GM12892 (cell line): ENCODE results near the gene PLAGL2.

ENCODE experiments used
- DNase-seq: peaks from one replicate; pipeline ENCODE4 v3.0.0; 2011; ENCODE audit not compliant: insufficient read length
- FAIRE-seq: peaks from 2 replicates; lab custom pipeline; 2011; peaks lifted over from hg19 to GRCh38; lab: Jason Lieb, UNC
- POLR2A ChIP-seq: IDR thresholded peaks from 2 replicates; pipeline ENCODE4 v1.6.1; 2011; ENCODE audit warnings: low read depth, low read length, control low read depth
- POLR2AphosphoS5 ChIP-seq: IDR thresholded peaks from 2 replicates; pipeline ENCODE4 v1.6.1; 2011; ENCODE audit warnings: low read depth, low read length, control low read depth
- TAF1 ChIP-seq: IDR thresholded peaks from 2 replicates; pipeline ENCODE4 v1.6.1; 2011; ENCODE audit warnings: low read depth, mild to moderate bottlenecking, control low read depth, low read length, borderline replicate concordance

PLAGL2 gene

DNA sequence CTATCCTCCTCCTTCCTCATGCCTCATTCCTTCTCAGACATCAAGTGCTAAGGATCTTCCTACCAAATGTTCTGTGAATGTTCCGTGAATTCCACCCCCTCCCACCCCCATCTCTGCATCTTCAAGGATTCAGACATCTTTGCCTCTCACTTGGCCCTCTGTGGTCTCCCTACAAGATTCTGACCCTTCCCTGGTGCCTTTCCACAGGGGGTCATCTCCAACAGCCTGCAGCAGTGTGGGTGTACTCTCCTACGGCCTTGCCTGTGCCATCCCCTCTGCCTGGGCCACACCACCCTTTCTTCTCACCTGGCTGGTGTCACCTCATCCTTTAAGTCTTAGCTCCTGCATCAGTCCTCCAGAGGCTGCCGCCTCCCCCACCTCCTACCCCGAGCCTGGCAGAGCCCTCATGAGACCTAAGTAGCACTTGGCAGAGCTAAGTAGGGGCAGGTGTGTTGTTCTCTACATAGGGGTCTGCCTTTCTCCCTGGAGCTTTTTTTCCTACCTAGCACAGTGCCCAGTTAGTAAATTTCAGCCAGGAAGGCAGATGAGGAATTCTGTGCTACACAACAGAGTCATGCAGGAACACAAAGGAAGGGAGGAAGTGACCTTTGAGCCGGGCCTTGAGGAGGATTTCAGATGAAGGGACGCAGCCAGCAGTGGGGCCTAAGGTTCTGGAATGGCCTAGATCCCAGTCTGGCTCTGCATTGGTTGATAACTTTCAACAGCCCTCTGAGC, 55.0 kb downstream of the PLAGL2 start:
- DNase-seq (no peak), FAIRE-seq (no peak)
- TF ChIP-seq POLR2A: no peak
- TF ChIP-seq POLR2AphosphoS5: no peak
- TF ChIP-seq TAF1: no peak

DNA sequence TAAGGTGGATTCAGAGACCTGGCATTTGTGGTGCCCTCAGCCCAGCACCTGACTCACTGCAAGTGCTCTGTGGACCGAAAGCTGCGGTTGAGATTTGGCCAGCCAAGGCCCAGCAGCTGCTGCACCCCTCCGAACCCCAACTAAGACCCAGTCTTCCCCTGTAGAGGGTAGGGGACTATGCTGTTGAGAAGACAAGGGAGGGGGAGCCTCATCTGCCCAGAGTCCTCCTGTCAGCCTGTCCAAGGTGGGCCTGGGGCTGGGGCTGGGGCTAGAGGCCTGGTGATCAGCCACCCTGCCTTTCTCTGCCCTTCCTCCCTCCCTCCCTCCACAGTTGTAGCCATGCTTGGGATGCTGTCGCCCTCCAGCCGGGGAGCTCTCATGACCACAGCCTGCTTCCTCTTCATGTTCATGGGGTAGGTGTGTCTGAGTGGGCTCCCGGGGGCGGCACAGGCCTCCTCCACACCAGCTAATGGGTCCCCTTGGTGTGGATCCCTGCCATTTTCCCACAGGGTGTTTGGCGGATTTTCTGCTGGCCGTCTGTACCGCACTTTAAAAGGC, 57.2 kb downstream of the PLAGL2 start:
- TF ChIP-seq POLR2AphosphoS5 (no peak), POLR2A (no peak), TAF1 (no peak)
- FAIRE-seq (no peak), DNase-seq (no peak)

DNA sequence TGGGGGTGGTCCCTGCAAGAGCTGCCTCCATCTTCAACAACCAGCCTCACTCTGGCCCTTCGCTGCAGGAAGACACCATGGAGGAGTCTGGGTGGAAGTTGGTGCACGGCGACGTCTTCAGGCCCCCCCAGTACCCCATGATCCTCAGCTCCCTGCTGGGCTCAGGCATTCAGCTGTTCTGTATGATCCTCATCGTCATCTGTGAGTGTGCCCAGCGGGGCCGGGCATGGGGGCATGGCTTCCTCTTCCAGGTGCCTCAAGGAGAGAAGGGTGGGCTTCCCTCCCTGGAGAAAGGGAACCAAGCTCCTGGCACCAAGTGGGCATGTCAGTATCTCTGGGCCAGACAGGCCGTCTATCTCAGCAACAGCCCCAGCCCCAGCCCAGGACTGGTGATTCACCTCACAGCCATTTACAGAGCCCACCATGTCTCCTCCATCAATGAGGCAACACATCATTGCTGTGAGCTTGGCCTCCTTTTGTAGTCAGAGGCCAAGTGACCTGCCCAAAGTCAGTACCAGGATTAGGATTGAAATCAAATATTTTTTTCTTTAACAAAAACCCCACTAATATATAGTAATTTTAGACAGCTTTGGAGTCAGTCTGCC, 57.9 kb downstream of the PLAGL2 start:
- no peak for DNase-seq
- no peak for TF ChIP-seq TAF1
- TF ChIP-seq POLR2AphosphoS5: no peak
- no peak for TF ChIP-seq POLR2A
- no peak for FAIRE-seq

DNA sequence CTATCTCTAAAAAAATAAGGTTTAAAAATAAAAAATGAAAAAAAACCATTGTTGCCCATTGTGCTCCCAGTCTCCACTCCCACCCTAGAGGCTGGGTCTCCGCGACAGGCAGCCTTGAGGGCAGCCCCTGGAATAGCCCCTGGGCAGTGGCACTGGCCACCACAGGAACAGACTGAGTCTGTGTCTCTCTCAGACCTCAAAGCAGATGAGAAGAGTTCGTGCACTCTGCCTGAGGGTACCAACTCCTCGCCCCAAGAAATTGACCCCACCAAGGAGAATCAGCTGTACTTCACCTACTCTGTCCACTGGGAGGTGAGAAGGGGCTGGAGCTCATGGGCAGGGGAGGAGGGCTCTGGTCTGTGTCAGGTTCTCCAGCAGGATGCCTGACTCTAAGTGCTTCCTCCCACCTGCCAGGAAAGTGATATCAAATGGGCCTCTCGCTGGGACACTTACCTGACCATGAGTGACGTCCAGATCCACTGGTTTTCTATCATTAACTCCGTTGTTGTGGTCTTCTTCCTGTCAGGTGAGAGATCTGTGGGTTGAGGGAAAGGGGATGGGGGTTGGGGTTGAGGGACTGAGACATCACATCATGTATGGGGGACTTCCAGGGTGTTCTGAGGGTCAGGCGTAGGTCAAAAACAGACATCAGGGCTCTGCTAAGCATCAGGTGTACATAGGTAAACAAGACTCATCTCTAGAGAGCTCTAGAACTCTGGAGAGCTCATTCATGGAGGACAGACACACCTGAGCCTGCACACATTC, 62.5 kb downstream of the PLAGL2 start:
- TF ChIP-seq POLR2AphosphoS5: no peak
- TF ChIP-seq TAF1: no peak
- no peak for TF ChIP-seq POLR2A
- DNase-seq (no peak), FAIRE-seq (no peak)

DNA sequence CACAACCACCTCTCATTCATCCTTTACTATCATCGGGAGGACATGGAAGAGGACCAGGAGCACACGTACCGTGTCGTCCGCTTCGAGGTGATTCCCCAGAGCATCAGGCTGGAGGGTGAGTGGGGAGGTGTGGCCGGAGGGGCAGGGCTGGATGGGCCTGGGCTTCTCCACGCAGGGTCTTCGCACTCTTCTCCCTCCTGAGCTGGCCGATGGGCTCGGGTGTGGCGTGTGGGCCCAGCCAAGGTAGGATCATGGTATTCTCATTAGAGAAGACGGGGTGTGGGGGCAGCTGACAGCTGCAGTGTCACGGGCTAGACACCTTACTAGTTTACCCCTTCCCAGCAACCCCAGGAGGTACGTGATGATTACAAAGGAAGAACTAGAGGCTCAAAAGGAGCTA, 64.6 kb downstream of the PLAGL2 start:
- no peak for DNase-seq
- FAIRE-seq: no peak

More for the DNA sequence above, 64.6 kb downstream of the PLAGL2 start:
- TF ChIP-seq TAF1 (no peak), POLR2A (no peak), POLR2AphosphoS5 (no peak)
